ENCODE measurements around the gene PDZD7.
A peak's percentile ranks its signal among the peaks of the same experiment; 100 is the strongest.

PDZD7 gene

DNA sequence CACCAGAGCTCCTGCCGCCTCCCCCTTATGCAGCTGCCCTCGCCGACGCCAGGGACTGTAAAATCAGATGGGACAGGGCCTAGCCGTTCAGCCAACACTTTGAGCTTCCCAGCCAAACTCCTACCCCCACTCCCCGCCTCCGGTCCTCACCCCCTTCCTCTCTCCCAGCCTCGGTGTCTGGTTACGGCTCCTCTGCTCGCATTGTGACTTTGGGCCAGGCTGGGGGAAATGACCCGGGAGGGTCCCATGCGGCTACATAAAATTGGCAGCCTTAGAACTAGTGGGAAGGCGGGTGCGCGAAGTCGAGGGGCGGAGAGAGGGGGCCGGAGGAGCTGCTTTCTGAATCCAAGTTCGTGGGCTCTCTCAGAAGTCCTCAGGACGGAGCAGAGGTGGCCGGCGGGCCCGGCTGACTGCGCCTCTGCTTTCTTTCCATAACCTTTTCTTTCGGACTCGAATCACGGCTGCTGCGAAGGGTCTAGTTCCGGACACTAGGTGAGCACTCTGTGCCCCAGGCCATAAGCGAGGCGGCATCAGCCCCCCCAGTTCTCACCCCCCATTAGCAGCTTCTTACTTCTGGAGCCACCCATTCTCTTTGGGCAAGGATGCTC, 30.8 kb upstream of the PDZD7 start, which contains the start of gene KAZALD1:
Gene KAZALD1 (plus strand): TSS at position 366 of the 608 bp plus-strand sequence. CDS start 604 bp downstream, outside the sequence.
- DNase-seq (ENCODE audit: low read depth), result no peak

DNA sequence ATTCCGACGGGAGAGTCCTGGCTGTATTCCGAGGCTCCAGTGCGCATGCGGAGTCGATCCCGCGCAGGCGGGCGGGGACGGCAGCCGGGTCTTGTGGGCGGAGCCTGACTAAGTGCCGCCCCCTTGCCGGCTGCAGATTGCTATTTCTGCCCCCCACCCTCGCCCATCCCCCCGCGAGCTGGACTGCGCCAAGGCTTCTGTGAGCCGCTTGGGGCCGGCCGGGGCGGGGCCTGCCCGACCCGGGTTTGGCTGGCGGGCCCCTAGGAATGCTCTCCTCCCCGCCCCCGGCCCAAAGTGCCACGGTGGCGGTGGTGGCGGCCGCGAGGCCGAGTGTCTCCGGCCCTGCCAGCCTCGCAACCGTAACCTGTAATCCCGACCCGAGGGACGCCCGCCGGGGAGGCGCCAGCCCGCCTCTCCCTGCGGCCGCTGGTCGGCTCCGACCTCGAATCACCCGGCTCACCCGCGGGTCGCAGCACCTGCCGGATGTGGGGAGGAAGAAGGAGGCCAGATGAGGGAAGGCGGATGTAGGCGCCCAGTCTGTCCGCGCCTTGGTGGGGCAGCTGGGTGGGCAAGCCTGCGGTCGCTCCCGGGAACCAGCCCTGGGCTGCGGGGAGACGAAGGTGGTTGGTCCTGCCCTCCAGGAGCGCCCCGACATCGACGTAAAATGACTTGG, 30.2 kb upstream of the PDZD7 start:
- no peak for DNase-seq (ENCODE audit: low read depth)

DNA sequence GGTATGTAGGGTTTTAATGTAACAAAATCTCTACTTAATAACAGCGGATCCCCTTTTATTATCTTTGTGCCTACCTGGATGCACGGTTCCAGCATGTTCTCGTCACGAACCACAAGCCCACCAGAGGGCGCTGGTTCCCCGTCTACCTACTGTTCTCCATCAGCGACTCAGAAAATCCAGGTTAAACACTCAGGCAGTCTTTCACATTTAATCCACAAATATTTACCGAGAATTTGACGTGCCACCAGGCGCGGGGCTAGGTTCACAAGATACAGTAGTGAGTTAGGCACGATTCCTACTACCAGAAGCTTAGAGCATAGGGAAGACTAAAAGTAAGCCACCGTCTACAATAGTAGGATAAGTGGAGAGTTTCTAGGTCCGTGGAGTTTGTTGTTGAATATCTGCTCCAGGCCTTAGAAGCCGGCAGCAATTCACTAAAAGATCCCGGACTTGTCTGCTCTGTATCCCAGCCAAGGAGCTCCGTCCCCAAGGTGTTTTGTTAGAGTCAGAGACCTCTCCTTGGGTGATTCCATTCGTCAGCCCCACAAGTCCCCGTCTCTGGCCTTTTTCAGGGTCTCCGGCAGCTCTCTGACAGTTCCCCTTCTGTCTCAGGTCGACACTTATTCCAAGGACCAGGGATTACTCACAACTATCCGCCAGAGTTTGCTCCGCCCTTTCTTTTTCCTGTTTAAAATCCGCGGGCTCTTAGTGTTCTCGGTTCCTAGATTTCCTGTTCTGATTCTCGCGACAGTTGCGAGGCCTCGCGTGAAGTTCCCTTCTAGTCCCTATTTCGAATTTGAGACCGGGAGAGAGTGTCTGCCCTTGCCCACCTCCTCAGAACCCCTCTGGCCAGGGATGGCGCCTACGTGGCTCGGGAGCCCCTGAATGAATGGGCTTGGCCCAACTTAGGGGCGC, 29.4 kb upstream of the PDZD7 start:
- DNase-seq (ENCODE audit: low read depth), result peak; percentile 75

DNA sequence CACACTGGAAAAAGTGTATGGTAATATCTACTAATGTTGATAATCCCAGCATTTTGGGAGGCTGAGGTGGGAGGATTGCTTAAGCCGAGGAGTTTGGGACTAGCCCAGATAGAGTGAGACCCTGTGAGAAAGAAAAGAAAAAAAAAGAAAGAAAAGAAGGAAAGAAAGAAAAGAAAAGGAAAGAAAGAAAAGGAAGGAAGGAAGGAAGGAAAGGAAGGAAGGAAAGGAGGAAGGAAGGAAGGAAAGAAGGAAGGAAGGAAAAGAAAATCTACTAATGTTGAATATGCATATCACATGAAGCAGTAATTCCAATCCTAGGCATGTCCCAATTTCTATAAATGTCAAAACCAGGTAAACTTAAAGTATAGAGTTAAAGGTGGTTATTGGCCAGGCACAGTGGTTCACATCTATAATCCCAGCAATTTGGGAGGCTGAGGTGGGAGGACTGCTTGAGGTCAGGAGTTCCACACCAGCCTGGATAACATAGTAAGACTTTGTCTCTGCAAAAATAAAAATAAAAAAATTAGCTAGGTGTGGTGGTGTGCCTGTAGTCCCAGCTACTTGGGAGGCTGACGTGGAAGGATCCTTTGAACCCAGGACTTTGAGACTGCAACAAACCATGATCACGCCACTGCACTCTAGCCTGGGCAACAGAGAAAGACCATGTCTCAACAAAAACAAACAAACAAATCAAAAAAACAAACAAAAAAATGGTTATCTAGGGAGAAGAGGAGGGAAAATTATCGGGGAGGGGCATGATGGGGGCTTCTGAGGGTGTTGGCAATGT, 25.6 kb upstream of the PDZD7 start:
- no peak for DNase-seq (ENCODE audit: low read depth)

DNA sequence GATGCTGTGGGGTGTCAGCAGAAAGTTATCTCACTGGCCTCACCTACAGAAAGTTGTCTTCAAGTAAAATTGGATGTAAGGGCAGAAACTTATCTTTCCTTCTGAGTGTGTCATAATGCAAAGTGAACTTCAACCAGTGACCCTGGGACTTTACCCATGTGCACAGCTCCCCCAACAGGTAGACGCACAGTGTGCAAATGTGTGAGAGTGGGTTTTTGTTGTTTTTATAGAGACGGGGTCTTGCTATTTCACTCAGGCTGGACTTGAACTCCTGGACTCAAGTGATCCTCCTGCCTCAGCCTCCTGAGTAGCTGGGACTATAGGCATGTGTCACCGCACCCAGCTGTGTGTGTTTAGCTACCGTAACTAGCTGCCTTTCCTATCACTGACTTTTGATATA, 24.5 kb upstream of the PDZD7 start:
- DNase-seq (ENCODE audit: low read depth), result no peak

DNA sequence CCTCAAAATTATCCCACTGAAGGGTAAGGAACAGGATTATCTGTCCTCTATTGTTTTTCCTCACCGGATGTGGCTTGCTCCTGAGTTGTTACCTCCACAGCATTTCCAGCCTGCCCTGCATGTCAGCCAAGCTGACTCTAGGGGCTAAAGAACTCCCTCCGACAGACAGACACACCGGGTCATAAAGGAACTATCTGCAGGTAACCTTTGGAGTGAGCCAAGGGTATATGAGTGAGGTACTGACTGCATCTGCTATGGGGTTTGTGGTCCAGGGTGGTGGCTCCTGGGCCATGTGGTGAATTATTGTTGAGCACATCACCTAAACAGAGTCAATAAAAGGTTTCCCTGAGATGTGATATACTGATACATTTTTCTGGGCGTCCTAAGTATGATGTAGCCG, 23.9 kb upstream of the PDZD7 start:
- DNase-seq (ENCODE audit: low read depth), result no peak

DNA sequence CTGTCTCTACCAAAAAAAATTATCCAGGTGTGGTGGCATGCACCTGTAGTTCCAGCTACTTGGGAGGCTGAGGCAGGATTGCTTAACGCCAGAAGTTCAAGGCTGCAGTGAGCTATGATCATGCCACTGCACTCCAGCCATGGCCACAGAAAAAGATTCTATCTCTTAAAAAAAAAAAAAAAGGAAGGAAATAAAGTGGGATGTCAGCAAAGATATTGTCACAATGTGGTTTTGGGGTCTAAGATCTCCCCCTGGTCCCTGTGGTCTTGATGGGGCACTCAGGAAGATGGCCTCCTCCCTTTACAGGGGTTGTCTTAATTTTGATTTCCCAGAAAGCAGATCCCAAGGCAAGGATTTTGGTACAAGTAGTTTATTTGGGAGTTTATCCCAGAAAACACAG, 23.4 kb upstream of the PDZD7 start:
- no peak for DNase-seq (ENCODE audit: low read depth)

DNA sequence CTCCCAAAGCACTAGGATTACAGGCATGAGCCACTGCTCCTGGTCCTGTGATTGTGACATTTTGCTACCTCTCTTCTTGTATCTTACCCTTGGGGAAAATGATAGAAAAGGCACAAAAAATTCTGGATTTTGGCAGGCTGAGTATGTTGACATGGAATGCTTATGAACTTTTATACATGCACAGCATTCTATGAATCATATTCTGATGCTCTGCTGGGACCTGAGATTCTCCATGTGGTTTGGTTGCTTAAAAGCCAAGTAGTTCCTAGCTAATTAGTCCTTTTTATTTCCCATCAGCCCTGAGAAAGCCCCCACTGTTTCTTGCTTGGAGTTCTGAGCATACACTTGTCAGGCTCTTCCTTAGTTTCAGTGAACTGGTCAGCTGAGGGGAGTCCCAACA, 22.6 kb upstream of the PDZD7 start:
- DNase-seq (ENCODE audit: low read depth), result no peak

DNA sequence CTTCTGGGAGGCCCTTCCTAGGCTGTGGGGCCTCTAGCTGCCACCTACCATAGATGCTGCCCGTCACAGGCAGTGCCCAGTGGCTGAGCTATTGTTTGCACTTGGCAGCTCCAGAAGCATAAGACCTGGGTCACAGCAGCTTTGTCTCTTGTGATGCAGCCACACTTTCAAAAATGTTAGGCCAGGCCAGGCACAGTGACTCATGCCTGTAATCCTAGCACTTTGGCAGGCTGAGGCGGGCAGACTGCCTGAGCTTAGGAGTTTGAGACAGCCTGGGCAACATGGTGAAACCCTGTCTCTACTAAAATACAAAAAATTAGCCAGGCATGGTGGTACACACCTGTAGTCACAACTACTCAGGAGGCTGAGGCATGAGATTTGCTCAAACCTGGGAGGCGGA, 21.4 kb upstream of the PDZD7 start:
- DNase-seq (ENCODE audit: low read depth), result no peak

DNA sequence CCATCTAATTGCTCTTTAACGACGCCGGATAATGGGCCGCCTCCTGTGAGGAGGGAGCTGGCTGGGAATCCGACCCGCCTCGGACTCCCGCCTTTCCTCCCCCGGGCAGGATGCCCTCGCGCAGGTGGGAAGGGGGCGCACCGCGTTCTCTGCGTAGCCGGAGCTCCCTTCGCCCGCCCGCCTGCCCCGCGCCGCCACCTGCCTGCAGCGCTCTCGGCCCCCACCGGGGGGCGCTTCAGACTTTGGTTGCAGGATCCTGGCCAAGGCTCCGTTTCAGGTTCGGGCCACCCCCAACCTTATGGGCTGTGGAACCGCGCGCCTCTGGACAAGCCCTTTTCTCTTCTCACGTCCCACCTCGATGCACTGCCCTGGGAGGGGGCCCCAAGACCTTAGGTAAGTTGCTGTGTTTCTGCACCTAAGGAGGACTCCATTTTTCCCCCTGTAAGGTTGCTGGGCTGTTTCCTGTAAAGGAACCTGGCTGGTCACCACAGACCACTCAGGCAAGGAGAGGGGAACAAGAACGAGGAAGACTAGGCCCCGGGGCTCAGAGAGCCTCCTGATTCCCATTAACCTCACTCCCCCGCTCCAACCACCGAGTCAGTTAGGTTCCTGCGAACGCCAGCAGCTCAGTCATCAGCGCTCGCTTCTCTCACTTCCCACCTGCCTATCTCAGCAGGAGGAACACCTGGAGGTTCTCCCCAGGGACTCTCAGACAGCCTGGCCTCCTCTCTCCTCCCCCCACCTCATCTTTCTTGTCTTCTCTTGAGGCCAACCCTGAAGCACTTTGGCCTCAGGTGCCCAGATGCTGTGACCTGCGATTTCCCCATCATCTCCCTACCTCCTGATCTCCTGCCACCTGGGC, 19.5 kb upstream of the PDZD7 start:
- DNase-seq (ENCODE audit: low read depth), result no peak

DNA sequence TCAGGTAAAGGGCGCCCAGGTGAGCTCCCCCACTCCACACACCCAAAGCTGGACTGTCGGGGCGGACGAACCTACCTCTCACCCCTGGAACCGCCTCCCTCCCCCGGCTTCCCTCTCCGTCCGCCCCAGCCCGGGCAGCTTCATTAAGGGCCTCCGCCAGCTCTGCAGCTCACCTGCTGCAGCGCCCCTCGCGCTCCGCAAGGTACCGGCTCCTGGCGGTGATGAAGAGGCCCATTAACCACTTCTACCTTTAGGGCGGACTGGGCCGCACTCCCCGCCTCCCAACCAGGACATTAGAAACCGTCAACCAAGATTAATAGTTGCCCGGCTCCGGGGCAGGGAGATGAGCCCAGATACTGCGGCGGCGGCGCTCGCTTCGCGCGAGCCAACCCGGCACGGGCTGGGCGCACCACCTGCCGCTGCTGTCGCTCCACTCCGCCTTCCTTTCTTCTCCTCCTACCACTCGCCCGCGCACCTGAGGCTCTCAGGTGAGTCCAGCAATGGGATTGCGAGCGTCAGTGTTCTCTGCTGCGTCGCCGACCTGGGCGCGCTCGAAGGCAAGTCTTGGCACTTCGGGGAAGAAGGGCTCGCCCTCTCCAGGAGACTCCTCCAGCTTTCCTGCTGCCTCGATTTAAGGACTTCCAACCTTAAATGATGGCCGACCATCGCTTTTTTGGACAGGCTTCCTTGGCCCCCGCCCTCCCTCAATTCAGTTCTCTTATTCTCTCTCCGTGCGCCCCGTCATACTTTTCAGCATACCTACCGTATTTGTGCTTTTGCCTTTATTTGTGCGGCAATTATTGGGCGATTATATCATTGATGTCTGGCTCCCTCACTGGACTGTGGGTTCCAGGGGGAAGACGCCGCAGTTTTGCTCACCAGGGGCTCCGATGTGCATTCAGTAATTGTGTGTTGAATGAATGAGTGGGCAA, 17.3 kb upstream of the PDZD7 start:
- no peak for DNase-seq (ENCODE audit: low read depth)

DNA sequence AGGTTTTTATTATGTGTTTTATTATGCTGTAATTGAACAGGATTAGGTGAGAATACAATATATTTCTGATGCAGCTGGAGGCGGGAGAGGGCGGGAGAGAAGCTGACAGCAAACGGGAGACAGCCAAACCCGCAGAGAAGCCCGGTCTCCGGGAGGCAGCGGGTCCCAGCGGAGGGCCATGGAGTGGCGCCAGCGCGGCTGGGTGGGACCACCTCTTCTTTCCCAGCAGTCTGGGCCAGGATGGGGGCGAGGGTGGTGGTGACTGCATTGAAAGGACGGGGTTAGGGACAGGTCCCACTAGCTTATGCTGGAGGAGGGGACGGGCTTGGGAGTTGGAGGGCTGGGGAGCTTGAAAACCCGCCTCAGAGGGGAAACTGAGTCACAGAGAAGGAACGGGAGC, 16.3 kb upstream of the PDZD7 start:
- DNase-seq (ENCODE audit: low read depth), result no peak

DNA sequence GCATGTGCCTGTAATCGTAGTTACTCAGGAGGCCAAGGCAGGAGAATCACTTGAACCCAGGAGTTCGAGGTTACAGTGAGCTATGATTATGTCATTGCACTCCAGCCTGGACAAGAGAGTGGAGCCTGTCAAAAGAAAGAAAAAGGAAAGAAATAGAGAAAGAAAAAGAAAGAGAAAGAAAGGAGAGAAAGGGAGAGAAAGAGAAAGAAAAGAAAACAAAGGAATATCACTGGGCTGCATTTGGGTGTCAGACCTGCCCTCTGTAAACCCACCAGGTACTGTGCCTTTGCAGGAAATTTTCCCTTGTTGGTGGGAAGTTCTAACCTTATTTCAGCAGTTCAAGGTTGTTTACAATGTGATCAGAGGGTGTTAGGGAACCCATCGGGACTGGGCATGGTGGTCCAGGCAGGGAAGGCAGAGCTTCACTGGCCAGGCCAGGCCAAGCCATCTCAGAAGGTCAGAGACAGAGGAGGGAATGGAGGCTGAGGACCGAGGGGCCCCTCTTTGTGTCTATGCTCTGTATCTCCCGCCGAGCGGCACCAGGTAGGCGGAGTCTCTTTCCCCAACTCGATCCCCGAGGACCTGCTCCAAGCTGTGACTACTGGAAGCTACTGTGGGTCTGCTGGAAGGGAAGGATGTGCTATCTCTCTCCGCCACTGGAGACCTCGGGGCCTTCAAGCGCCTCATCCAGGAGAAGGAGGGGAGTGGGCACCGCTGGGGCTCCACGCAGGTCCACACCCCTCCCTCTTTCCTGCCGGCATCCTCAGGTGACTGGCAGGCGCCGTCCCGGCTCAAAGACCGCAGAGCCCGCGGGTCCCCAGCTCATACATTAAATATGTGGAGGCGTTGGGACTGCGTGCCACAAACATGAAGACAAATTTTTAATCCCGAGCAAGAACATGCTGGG, 15.7 kb upstream of the PDZD7 start:
- no peak for DNase-seq (ENCODE audit: low read depth)

DNA sequence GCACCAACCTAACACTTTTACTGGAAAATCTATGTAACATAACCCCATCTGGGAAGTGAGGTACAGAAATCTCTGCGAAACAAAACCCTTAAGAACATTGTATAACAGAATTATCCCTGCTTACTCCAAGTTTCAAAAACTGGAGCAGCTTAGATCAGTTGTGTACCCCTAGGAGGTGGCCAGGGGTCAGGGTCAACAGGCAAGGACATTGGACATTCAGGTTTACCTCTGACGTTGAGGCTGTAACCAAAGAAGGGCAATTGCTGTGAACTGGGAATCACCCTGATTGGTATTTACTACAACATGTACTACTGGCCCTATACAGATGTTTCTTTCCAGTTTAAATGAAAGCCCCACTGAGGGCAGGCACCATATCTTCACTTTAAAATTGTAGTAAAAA, 13.2 kb upstream of the PDZD7 start:
- DNase-seq (ENCODE audit: low read depth), result no peak

DNA sequence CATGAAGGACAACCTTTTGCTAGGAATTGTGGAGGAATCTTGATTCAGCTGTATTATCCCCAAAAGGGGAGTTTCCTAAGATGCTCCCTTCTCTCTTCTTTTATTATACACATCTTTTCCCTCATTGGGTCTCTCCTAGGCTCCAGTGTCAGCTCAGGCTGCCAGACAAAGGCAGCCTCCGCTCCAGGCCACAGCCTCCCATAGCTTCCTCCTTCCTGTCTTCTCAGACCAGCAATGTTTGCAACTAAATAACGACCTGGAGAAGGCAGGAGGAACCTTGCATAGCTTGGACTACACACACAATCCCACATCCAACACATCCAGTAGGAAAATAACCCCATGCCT, 12.4 kb upstream of the PDZD7 start:
- no peak for DNase-seq (ENCODE audit: low read depth)

DNA sequence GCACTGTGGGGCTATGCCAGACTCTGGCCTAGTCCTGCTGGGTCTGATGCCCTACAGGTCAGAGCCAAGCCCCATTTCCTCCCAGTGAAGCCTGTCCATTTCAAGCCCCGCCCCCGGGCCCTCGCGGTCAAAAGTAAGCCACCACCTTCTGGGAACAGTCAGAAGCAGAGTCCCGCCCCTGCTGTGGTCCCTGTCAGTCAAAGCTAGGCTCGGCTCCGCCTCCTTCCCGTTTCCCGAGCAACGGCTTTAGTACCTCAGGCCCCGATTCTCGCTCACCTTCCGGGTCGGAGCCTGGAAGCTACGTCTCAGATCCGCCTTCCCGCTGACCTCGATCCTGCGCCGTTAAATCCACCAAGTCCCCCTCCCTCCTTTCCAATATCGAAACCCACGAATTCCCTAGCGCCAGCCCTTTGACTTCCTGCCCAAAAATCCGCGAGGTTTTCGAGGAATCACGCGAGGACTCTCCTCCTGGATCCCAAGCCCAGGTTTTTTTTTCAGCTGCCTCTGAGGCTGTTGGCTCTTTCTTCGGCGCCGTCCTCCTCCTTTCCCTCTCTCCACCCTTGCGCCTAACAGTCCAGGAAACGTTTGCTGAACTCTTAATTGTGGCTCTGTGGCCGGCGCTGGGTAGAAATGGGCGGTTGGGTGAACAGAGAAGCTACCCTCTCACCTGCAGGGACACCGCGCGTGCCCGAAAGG, 11.9 kb upstream of the PDZD7 start:
- peak; percentile 90 for DNase-seq (ENCODE audit: low read depth)

DNA sequence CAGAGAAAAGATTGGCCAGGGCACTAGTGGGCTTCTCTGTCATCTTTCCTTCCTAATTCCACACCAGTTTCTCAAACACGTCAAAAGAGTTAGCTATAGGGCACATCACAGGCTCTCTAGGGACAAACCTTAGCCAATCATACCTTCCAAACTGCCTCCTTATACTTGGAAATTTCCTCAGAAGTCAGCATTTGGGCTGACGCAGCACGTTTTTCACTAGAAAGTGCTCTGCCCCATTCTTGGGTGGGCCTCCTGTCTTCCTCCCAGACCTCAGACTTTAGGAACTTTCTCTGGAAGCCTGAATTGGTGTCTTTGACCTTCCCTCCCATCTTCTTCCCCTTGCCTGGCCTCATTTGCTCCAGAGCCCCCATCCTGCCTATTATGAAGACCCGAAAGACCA, 11.2 kb upstream of the PDZD7 start:
- no peak for DNase-seq (ENCODE audit: low read depth)

DNA sequence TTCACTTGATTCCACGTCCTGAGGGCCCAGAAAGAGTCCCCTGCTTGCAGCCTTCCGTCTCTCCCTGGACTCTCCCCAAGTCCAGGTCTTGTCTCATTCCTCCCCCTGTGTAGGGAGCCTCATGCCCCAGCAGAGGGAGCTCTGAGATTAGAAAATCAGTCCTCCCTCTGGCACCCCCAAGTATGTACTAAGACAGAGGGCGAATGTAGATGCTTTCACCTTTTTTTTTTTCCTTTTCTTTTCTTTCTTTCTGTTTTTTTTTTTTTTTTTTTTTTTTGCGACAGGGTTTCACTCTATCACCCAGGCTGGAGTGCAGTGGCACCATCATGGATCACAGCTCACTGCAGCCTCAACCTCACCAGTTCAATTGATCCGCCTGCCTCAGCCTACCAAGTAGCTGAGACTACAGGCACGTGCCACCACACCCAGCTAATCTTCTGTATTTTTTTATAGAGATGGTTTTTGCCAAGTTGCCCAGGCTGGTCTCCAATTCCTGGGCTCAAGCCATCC, 10.4 kb upstream of the PDZD7 start:
- no peak for DNase-seq (ENCODE audit: low read depth)

Measured in GM04503 (cell line).